Right cardiac atrium (tissue), 5 donors: ENCODE measurements around the gene BIN2. TPM values are rescaled to one million over a fixed set of nuclear protein-coding genes. Genes with fewer than 3 reads are reported as not detected.
A peak's percentile ranks its signal among the peaks of the same experiment; 100 is the strongest.
"Not testable (repeated sequence)": the region's sequence is repeated elsewhere in the genome, so short reads cannot be mapped to it uniquely, and the experiment has no call there.

Source experiments
- ATAC-seq, 2 donors: fragments of 200-7000 bp; cut with Tn5 transposase; one replicate each; pipeline versions ENCODE4 v1.8.0 to v1.9.1; 2020; ENCODE audit warnings: moderate library complexity in 2 of 2, mild to moderate bottlenecking in 1 of 2
- DNase-seq, 3 donors: peaks; one replicate each; pipeline ENCODE4 v3.0.0-alpha.2; 2020
- H3K27ac ChIP-seq: one replicate; pipeline ENCODE4 v1.5.1; 2013; ENCODE audit warnings: mild to moderate bottlenecking, low read length, control low read depth, moderate library complexity
- H3K27me3 ChIP-seq: one replicate; pipeline ENCODE4 v1.6.1; 2013; ENCODE audit not compliant: control insufficient read depth, insufficient read depth
- H3K4me1 ChIP-seq: one replicate; pipeline ENCODE4 v1.6.1; 2013; ENCODE audit warnings: low read length; ENCODE audit not compliant: control insufficient read depth, insufficient read depth
- H3K4me3 ChIP-seq: one replicate; pipeline ENCODE4 v1.5.1; 2013; ENCODE audit warnings: low read length, control low read depth
- H3K9me3 ChIP-seq: one replicate; pipeline ENCODE4 v1.6.1; 2013; ENCODE audit warnings: low read length; ENCODE audit not compliant: control insufficient read depth
- WGBS: extraction: QIAGEN DNeasy Blood & Tissue Kit; methylation state at CpG from one replicate; pipeline ENCODE4 v1.1.7; 2013; 5-methylcytosine and 5-hydroxymethylcytosine counted together
- intact Hi-C, 4 donors: fragments of 100-400 bp; cut with DNase I; formaldehyde crosslinking; loops; one replicate each; pipeline versions ENCODE4 v1.11.0 to v1.14.0; 2022 to 2023
- polyA plus RNA-seq: library from polyadenylated mRNA; stranded (reverse); fragments of 200-250 nt; gene quantifications from one replicate; pipeline ENCODE4 v1.2.3, GENCODE V29; 2013
- total RNA-seq, 4 donors: library from RNA; stranded (reverse); fragmentation: NEBNext Ultra II Directional; extraction: Animal tissue kit (Norgen Biotek cat#: 25700); gene quantifications; one replicate each; pipeline ENCODE4 v1.2.1, GENCODE V29; 2021
- donor health status: healthy with polysubstance abuse.
- donor health status: DM: no; HTN: yes; CAD: no.
- donor health status: DM: no; HTN: no; CAD: no.
- donor health status: DM: no; HTN: yes; CAD: no; lungs with severe emphysema.
- donor health status: DM: yes; HTN: yes; CAD: no.

Gene BIN2
- total and polyA plus RNA-seq, 5 donors, result 1.8 to 4.5 (median 3.0) TPM

DNA sequence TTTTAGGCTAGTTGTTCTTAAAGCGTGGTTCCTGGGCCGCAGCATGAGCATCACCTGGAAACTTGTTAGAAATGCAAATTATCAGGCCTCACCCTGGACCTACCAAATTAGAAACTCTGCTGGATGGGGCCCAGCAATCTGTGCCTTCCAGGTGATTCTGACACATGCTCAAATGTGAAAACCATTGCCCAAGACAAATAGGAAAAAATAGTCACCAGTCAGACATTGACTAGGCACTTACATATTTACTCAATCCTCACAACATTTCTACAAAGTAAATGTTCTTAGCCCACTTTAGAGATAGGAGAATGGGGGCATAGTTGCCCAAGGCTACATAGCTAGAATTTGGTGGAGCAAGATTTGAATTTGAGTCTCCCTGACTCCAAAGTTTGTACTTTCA is 19.2 kb upstream of the BIN2 start:
- DNase-seq (no peak), ATAC-seq (no peak)
- 98% methylated on average over 2 of the region's 2 CpGs for WGBS
- no peaks in the 10 kb centered on the region for H3K9me3 ChIP-seq
- no peak overlapping the region for H3K27ac ChIP-seq
- H3K4me3 ChIP-seq, result no peak overlapping the region
- H3K27me3 ChIP-seq, result no peaks in the 10 kb centered on the region
- intact Hi-C loops, result loop anchor here in 3 of 4 donors (5.0 to 10.0 kb wide), 2 partner anchors 516 to 518 kb away; no protein-coding TSS in a partner anchor
- no peaks in the 10 kb centered on the region for H3K4me1 ChIP-seq

DNA sequence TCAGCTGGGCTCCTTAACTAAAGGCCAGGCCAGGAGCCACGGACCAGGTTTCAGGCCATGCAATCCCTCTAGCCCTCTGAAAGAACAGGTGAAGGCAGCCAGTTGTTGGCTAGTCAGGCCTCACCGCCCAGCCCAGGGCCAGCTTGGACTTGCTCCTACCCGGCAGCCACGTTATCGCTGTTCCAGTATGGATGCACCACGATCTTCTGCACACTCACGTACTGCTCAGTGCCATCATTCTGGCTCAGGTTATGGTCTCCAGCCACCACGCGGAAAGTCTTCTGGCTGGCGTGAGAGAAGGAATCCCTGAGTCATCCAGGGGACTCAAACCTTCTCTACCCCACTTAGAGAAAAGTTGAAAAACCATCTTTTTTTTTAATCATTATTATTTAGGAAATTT is 18.4 kb upstream of the BIN2 start:
- no peak overlapping the region for H3K4me3 ChIP-seq
- H3K9me3 ChIP-seq, result no peaks in the 10 kb centered on the region
- intact Hi-C loops, result loop anchor here in 3 of 4 donors (5.0 to 10.0 kb wide), 2 partner anchors 515 to 518 kb away; no protein-coding TSS in a partner anchor

DNA sequence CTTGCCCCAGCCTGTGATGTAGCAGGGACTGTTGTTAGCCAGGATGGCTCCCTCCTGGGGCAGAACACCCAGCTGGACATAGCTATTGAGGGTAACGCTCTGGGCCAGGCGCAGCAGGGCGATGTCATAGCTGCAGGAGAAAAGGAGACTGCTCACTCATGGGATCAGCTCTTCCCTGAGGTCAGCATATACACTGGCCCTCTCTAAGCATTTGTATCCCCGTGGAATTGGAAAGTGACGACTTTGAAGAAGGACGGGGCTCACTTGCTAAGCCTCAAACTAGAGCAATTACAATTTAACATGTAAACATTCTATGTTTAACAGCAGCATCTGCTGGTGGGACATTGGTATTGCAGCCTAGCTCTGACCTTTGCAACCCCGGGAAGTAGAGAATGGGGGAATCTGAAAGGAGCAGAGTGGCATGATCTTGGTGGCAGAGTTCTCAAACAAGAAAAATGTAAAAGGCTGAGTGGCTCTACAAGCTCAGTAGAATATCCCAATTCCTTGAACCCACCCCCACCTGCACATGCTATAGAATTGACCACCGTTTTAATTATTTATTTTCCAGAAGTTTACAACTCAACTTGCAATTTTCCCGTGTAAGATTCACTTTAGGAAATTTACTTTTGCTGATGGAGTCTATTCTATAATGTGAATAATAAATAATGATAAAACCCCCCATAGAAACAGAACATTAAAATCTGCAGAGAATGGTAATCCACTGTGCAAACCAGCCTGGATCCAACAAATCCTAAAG is 17.5 kb upstream of the BIN2 start:
- no peaks in the 10 kb centered on the region for H3K27me3 ChIP-seq
- intact Hi-C loops, result loop anchor here in 3 of 4 donors (5.0 to 10.0 kb wide), 2 partner anchors 514 to 517 kb away; no protein-coding TSS in a partner anchor
- whole genome bisulfite sequencing, result 28% methylated on average over 9 of the region's 9 CpGs
- H3K9me3 ChIP-seq, result no peaks in the 10 kb centered on the region
- ATAC-seq (peak; percentile 77 to 86), DNase-seq (peak; percentile 52 to 77 (median 70))
- peak overlapping the region; percentile 32 for H3K4me3 ChIP-seq
- H3K27ac ChIP-seq, result no peak overlapping the region
- no peaks in the 10 kb centered on the region for H3K4me1 ChIP-seq

More for the DNA sequence above, 18.4 kb upstream of the BIN2 start:
- 90% methylated on average over 10 of the region's 10 CpGs for WGBS
- H3K27ac ChIP-seq, result no peak overlapping the region
- no peaks in the 10 kb centered on the region for H3K4me1 ChIP-seq
- no peak for DNase-seq
- no peaks in the 10 kb centered on the region for H3K27me3 ChIP-seq
- ATAC-seq, result peak in 1 of 2 donors; percentile 22

DNA sequence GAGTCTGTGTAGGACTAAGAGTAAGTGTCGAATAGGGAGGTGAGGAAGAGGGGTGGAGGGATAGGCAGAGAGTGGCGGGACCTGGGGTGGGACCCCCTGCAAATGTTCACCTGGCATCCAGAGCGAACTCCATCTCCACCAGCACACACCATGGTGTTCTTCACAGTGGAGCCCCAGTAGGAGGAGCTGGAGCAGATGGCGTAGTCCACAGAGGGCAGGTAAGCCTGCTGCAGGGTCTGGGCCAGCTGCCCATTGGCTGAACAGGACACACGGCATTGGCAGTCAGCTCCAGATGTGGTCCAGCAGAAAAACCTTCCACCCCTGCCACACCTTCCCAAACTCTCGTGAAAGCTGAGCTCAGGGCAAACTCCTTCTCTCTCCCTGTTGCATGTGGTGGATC is 15.8 kb upstream of the BIN2 start:
- WGBS, result 85% methylated on average over 6 of the region's 6 CpGs
- Histone ChIP-seq H3K27me3 (no peaks in the 10 kb centered on the region), H3K4me1 (no peaks in the 10 kb centered on the region), H3K27ac (no peak overlapping the region), H3K4me3 (no peak overlapping the region), H3K9me3 (no peaks in the 10 kb centered on the region)
- DNase-seq (no peak), ATAC-seq (no peak)
- intact Hi-C loops, result loop anchor here in 3 of 4 donors (5.0 to 10.0 kb wide), 2 partner anchors 512 to 515 kb away; no protein-coding TSS in a partner anchor

DNA sequence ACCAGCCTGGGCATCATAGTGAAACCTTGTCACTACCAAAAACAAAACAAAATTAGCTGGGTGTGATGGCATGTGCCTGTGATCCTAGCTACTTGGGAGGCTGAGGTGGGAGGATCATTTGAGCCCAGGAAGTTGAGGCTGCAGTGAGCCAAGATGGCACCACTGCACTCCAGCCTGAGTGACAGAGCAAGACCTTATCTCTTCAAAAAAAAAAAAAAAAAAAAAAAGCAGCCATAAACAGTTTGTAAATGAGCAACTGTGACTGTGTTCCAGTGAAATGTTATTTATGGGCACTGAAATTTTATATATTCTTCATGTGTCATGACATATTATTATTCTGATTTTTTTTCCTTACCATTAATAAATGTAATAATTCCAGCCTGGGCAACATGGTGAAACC is 13.4 kb upstream of the BIN2 start:
- H3K4me3 ChIP-seq, DNase-seq, ATAC-seq, H3K27me3 ChIP-seq, H3K4me1 ChIP-seq, intact Hi-C loops, H3K27ac ChIP-seq, H3K9me3 ChIP-seq: not testable (repeated sequence)

DNA sequence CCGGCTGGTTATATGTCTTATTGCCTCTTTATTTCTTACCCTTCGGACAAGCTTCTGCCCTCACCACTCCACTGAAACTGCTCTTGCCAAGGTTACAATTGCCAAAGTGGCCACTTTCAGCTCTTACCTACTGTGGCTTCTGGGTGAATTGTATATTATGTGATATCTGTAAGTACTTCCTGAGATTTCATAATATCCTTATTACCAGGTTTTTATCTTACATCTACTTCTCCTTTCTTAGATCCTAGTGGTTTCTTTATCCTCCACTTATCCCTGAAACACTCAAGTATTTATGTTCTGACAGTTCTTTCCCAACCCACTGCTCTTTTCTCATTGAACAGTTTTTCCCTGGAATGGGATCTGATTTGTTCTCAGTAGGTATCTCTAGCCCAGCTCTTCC is 12.0 kb upstream of the BIN2 start:
- Histone ChIP-seq H3K9me3 (no peaks in the 10 kb centered on the region), H3K4me3 (no peak overlapping the region), H3K4me1 (no peaks in the 10 kb centered on the region), H3K27me3 (no peaks in the 10 kb centered on the region), H3K27ac (no peak overlapping the region)
- 84% methylated on average over 2 of the region's 2 CpGs for WGBS
- ATAC-seq, result no peak
- DNase-seq, result no peak
- intact Hi-C loops, result no loop called here

DNA sequence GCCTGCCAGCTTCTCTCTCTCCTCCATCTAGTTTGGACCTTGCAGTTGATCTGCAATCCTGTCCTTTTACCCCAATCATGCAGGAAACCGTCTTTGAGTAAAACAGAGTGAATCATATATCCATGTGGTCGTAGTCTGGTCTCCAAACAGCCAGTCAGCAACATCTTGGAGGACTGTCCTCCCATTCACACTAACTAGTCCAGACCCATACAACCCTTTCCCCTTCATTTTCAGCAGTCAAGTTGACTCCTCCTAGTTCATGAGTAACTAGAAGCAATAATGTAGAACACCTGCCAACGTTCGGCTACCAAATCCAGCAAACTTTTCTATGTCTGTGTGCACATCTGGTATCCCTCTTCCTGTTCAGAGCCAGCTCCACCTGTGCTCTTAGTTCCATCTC is 10.8 kb upstream of the BIN2 start:
- Histone ChIP-seq H3K27me3 (no peaks in the 10 kb centered on the region), H3K9me3 (no peaks in the 10 kb centered on the region), H3K4me3 (no peak overlapping the region), H3K27ac (no peak overlapping the region), H3K4me1 (no peaks in the 10 kb centered on the region)
- DNase-seq, result no peak
- 84% methylated on average over 4 of the region's 4 CpGs for WGBS
- intact Hi-C loops, result no loop called here
- no peak for ATAC-seq

DNA sequence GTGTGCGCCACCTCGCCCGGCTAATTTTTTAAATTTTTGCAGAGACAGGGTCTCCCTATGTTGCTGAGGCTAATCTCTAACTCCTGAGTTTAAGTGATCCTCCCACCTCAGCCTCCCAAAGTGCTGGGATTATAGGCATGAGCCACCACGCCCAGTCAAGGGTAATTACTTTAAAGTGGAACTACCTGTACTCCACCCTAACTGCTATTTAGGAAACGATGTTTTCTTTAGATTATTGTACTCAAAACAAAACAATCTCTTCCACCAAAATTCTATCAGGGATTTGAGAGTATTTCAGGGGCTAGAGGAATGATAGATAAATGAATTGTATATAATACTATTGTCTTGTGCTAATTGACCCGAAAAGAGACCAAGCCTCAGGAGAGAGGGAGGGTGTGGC is 9.6 kb upstream of the BIN2 start:
- ATAC-seq, result no peak
- Histone ChIP-seq H3K4me1 (no peaks in the 10 kb centered on the region), H3K27ac (no peak overlapping the region), H3K27me3 (no peaks in the 10 kb centered on the region), H3K4me3 (no peak overlapping the region), H3K9me3 (no peaks in the 10 kb centered on the region)
- no peak for DNase-seq
- 73% methylated on average over 6 of the region's 6 CpGs for WGBS
- intact Hi-C loops, result no loop called here

DNA sequence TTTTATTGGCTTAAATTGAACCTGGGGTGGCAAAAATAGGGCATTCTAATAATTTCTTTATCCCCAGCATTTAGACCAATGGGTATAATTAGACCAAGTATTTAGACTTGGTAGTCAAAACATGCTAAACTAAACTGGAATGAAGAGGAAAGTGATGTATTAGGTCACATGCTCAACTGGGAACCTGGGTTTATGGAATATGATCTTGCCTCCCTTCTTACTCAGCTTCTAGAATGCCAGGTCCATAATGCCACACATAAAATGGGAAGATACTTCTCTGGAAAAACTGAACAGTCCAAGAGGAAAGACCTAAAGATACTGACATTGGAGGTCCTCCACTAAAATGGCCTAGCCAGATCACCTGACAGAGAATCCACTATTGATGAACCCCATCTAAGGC is 6.2 kb upstream of the BIN2 start:
- no peaks in the 10 kb centered on the region for H3K9me3 ChIP-seq
- no peak overlapping the region for H3K27ac ChIP-seq
- ATAC-seq (no peak), DNase-seq (no peak)
- intact Hi-C loops, result no loop called here
- no peaks in the 10 kb centered on the region for H3K4me1 ChIP-seq
- no peak overlapping the region for H3K4me3 ChIP-seq
- H3K27me3 ChIP-seq, result no peaks in the 10 kb centered on the region

DNA sequence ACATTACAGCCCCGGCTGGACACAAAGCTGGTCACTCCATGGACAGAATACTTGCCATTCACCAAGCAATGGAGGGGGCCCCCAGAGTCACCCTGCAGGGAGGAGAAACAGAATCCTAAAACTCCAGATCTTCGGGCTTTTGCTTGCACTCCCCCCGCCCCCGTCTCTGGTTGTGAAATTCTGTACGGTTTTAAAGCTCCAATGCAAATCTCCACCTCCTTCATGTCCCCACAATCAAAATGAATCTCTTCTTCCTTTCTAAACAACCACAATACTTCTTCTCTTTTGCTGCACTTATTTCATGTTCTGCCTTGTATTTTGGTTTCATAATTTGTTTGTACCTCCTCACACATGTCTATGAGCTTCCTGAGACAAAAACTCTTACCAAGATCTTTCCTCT is 5.8 kb upstream of the BIN2 start:
- no peaks in the 10 kb centered on the region for H3K27me3 ChIP-seq
- intact Hi-C loops, result no loop called here
- 80% methylated on average over 5 of the region's 5 CpGs for WGBS
- DNase-seq, result no peak
- no peak for ATAC-seq
- no peak overlapping the region for H3K4me3 ChIP-seq
- no peaks in the 10 kb centered on the region for H3K9me3 ChIP-seq
- no peak overlapping the region for H3K27ac ChIP-seq
- no peaks in the 10 kb centered on the region for H3K4me1 ChIP-seq

DNA sequence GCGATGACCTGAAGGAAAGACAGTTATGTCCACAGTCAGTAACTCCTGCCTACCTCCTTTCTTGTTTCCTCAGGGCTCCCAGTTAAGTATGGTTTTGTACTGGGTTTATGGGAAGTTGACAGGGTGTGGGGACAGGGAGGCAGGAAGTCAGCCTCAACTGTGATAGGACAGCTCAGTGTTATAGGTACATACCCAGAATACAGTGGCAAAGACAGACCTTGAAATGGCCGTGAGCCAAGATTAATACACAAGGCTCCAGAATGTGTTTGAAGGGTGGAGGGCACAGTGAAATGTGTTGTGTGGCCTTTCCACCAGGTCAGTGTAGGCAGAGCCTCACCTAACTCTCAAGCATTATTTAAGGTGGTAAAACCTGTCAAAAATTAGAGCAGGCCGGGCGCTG is 4.6 kb upstream of the BIN2 start:
- DNase-seq, result no peak
- H3K27ac ChIP-seq, result no peak overlapping the region
- ATAC-seq, result no peak
- no peaks in the 10 kb centered on the region for H3K9me3 ChIP-seq
- no peaks in the 10 kb centered on the region for H3K4me1 ChIP-seq
- no peaks in the 10 kb centered on the region for H3K27me3 ChIP-seq
- intact Hi-C loops, result no loop called here
- WGBS, result 91% methylated on average over 4 of the region's 4 CpGs
- no peak overlapping the region for H3K4me3 ChIP-seq
